Gastroesophageal sphincter (tissue), 4 donors: ENCODE data around the gene PEX5. TPM values are rescaled to one million over a fixed set of nuclear protein-coding genes. Genes with fewer than 3 reads are reported as not detected.
A peak's percentile ranks its signal among the peaks of the same experiment; 100 is the strongest.

Experiments
- ATAC-seq: fragments of 150-250 bp; one replicate; pipeline ENCODE4 v1.9.1; 2016; ENCODE audit warnings: mild to moderate bottlenecking, moderate library complexity
- H3K27ac ChIP-seq, 4 donors: fragments of 200-600 bp; sonication (generic) in 3 of 4; 1 replicate in 3 of 4; 2 replicates in 1 of 4; pipeline ENCODE4 v1.5.1; 2016 to 2019
- H3K27me3 ChIP-seq: fragments of 200-600 bp; sonication (generic); one replicate; pipeline ENCODE4 v1.5.1; 2019
- H3K36me3 ChIP-seq, 2 donors: fragments of 200-600 bp; sonication (generic); one replicate each; pipeline ENCODE4 v1.5.1; 2019; ENCODE audit warnings: control low read depth in 1 of 2
- H3K4me1 ChIP-seq, 3 donors: fragments of 200-600 bp; sonication (generic); 1 replicate in 2 of 3; 2 replicates in 1 of 3; pipeline ENCODE4 v1.5.1; 2016 to 2019; ENCODE audit warnings: control low read depth in 2 of 3
- H3K4me3 ChIP-seq, 2 donors: fragments of 200-600 bp; sonication (generic); one replicate each; pipeline ENCODE4 v1.5.1; 2019; ENCODE audit warnings: mild to moderate bottlenecking in 1 of 2, moderate library complexity in 1 of 2
- H3K9me3 ChIP-seq, 3 donors: fragments of 200-600 bp; sonication (generic); one replicate each; pipeline ENCODE4 v1.5.1; 2017 to 2019; ENCODE audit warnings: control low read depth in 2 of 3
- EP300 ChIP-seq: sonication (generic); formaldehyde crosslinking; IDR thresholded peaks from one replicate; pipeline ENCODE4 v1.6.1; 2017; ENCODE audit warnings: antibody characterized with exemption, mild to moderate bottlenecking
- POLR2A ChIP-seq, 2 donors: fragments of 450-650 bp; IDR thresholded peaks; one replicate each; pipeline ENCODE4 v1.6.1; 2017; ENCODE audit warnings: antibody characterized with exemption in 2 of 2, mild to moderate bottlenecking in 2 of 2, moderate library complexity in 1 of 2
- POLR2AphosphoS5 ChIP-seq: sonication (generic); formaldehyde crosslinking; IDR thresholded peaks from one replicate; pipeline ENCODE4 v1.6.1; 2017; ENCODE audit warnings: antibody characterized with exemption
- WGBS, 2 donors: methylation state at CpG; one replicate each; pipeline ENCODE4 v1.1.5; 2018; ENCODE audit warnings: low coverage in 1 of 2; 5-methylcytosine and 5-hydroxymethylcytosine counted together
- total RNA-seq, 4 donors: library from RNA; depleted of rRNA; stranded (reverse); fragments of >200 nt; gene quantifications; one replicate each; pipeline ENCODE4 v1.1.0, GENCODE V29; 2016
- TF ChIP-seq, protein P1 (sequence below), 4 experiments: fragments of 200-600 bp in 2 of 4; fragments of 450-650 bp in 2 of 4; sonication (generic) in 1 of 4; IDR thresholded peaks; one replicate each; pipeline ENCODE4 v1.5.1; 2017 to 2019; ENCODE audit warnings: antibody characterized with exemption in 4 of 4, mild to moderate bottlenecking in 2 of 4, moderate library complexity in 2 of 4

PEX5 gene
- total RNA-seq, 4 donors from 2014 or later = 36.8 to 53.2 (median 47.4) TPM

DNA sequence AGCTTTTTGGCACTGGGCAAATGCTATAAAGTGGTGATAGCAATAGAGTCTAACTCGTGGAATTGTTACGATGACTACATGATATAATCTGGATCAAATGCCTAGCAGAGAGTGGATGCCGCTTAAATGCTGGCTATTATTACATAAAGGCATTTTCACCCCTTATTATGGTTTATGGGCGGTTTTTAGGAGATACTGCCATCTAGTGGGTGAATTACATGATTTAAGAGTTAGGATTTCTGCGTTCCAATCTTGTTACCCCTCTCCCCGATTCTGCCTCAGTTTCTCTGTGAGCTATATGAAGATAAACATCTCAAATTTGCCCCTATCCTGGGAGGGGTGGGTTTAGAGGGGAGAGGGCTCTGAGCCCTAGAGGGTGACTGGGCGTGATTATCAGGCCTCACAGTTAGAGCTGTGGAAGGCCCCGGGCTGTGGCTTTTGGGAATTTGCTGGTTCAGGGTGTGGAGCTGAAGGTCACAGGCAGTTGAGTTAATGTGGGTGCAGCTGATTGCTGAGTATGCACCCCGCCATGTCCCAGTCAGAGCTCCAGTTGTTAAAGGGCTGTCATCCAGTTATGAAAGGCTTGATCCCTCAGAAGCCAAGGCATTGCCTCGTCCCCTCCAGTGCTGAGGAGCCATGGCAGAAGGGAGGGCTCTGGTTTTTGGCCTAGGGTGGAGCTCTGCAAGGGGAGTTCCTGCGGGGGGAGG lies 44.9 kb upstream of the PEX5 start:
- Histone ChIP-seq H3K4me3 (no peak overlapping the region), H3K27me3 (no peaks in the 10 kb centered on the region), H3K36me3 (peaks cover 0 to 72% of the 10 kb centered on the region in 2 donors), H3K27ac (peak overlapping the region in 1 of 4 donors; percentile 32), H3K4me1 (peaks cover 0 to 8% (median 0%) of the 10 kb centered on the region in 3 donors), H3K9me3 (no peaks in the 10 kb centered on the region)
- TF ChIP-seq POLR2AphosphoS5 = no peak
- TF ChIP-seq, protein P1, sequence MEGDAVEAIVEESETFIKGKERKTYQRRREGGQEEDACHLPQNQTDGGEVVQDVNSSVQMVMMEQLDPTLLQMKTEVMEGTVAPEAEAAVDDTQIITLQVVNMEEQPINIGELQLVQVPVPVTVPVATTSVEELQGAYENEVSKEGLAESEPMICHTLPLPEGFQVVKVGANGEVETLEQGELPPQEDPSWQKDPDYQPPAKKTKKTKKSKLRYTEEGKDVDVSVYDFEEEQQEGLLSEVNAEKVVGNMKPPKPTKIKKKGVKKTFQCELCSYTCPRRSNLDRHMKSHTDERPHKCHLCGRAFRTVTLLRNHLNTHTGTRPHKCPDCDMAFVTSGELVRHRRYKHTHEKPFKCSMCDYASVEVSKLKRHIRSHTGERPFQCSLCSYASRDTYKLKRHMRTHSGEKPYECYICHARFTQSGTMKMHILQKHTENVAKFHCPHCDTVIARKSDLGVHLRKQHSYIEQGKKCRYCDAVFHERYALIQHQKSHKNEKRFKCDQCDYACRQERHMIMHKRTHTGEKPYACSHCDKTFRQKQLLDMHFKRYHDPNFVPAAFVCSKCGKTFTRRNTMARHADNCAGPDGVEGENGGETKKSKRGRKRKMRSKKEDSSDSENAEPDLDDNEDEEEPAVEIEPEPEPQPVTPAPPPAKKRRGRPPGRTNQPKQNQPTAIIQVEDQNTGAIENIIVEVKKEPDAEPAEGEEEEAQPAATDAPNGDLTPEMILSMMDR (IDR thresholded peaks at IDR 0.05) = peak in 3 of 4 experiments; percentile 45 to 58 (median 45)
- ATAC-seq = peak; percentile 45
- WGBS, 2 donors = 25 to 32% methylated on average over 7 to 8 of the region's 11 CpGs

DNA sequence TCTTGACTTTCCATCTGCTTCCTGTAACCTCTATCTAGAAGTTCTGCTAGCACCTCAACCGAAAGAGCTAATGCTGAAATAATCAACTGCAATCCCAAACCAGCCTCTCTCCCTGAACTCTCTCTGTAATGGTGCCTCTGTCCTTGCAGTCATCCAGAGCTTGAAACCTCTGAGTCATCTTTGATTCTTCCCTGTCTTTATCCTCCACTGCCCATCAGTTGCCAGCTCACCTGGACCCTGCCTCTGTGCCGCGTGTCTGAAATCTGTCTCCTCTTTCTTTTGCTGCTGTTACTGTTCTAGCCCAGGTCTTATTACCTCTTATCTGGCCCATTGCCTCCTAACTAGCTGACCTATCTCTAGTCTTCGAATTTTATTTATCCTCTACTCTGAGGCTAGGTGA lies 43.8 kb upstream of the PEX5 start:
- Histone ChIP-seq H3K4me3 (no peak overlapping the region), H3K9me3 (no peaks in the 10 kb centered on the region), H3K27me3 (no peaks in the 10 kb centered on the region), H3K27ac (no peak overlapping the region), H3K36me3 (peaks cover 0 to 74% of the 10 kb centered on the region in 2 donors), H3K4me1 (peaks cover 0 to 8% (median 0%) of the 10 kb centered on the region in 3 donors)
- 56 to 59% methylated on average over 3 to 4 of the region's 4 CpGs for WGBS, 2 donors
- TF ChIP-seq POLR2A (IDR thresholded peaks at IDR 0.05) (no peak), EP300 (no peak), POLR2AphosphoS5 (no peak)
- TF ChIP-seq, protein P1 (IDR thresholded peaks at IDR 0.05) = no peak
- ATAC-seq = no peak

DNA sequence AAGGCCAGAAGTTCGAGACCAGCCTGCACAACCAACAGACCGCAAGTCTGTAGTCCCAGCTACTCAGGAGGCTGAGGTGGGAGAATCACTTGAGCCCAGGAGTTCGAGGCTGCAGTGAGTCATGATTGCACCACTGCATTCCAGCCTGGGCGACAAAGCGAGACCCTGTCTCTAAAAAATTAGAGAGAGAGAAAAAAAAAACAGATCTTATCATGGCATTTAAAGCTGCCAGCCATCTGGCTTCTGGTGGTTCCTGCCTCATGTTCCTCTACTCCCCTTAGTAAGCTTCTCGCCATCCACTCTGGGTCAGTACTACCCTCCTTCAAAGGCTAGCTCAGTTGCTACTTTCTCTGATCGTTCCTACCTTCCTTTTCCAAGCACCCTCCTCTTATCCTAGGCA lies 43.3 kb upstream of the PEX5 start:
- Histone ChIP-seq H3K4me3 (no peak overlapping the region), H3K27me3 (no peaks in the 10 kb centered on the region), H3K4me1 (peaks cover 0 to 8% (median 0%) of the 10 kb centered on the region in 3 donors), H3K36me3 (peaks cover 0 to 74% of the 10 kb centered on the region in 2 donors), H3K9me3 (no peaks in the 10 kb centered on the region), H3K27ac (no peak overlapping the region)
- ATAC-seq = no peak
- 92 to 98% methylated on average over 5 of the region's 7 CpGs for WGBS, 2 donors
- TF ChIP-seq EP300 = no peak
- TF ChIP-seq, protein P1 (IDR thresholded peaks at IDR 0.05) = no peak
- no peak for TF ChIP-seq POLR2A (IDR thresholded peaks at IDR 0.05)
- TF ChIP-seq POLR2AphosphoS5 = no peak

- ATAC-seq = no peak
- TF ChIP-seq POLR2AphosphoS5 (no peak), POLR2A (IDR thresholded peaks at IDR 0.05) (no peak), EP300 (no peak)
- TF ChIP-seq, protein P1 (IDR thresholded peaks at IDR 0.05) = no peak
- Histone ChIP-seq H3K4me3 (no peak overlapping the region), H3K4me1 (peaks cover 0 to 8% (median 0%) of the 10 kb centered on the region in 3 donors), H3K36me3 (peaks cover 0 to 74% of the 10 kb centered on the region in 2 donors), H3K27ac (no peak overlapping the region), H3K9me3 (no peaks in the 10 kb centered on the region), H3K27me3 (no peaks in the 10 kb centered on the region)
- WGBS, 2 donors = 93 to 96% methylated on average over 4 to 6 of the region's 7 CpGs
Observed at GRCh38 chr12:7146906-7147305, 42.6 kb upstream of the PEX5 start.

- Histone ChIP-seq H3K4me1 (no peaks in the 10 kb centered on the region), H3K27ac (no peak overlapping the region), H3K4me3 (no peak overlapping the region), H3K36me3 (peaks cover 0 to 88% of the 10 kb centered on the region in 2 donors), H3K9me3 (no peaks in the 10 kb centered on the region), H3K27me3 (no peaks in the 10 kb centered on the region)
- ATAC-seq = no peak
- WGBS, 2 donors = 100% methylated on average over 1 of the region's 12 CpGs; no CpG with 5 or more reads in 1 of the 2 donors
- TF ChIP-seq EP300 (no peak), POLR2AphosphoS5 (no peak), POLR2A (IDR thresholded peaks at IDR 0.05) (no peak)
- TF ChIP-seq, protein P1 (IDR thresholded peaks at IDR 0.05) = no peak
Observed at GRCh38 chr12:7150356-7150755, 39.1 kb upstream of the PEX5 start.
